Measurements from ENCODE around the gene S100G.
A peak's percentile ranks its signal among the peaks of the same experiment; 100 is the strongest.

The S100G gene

DNA sequence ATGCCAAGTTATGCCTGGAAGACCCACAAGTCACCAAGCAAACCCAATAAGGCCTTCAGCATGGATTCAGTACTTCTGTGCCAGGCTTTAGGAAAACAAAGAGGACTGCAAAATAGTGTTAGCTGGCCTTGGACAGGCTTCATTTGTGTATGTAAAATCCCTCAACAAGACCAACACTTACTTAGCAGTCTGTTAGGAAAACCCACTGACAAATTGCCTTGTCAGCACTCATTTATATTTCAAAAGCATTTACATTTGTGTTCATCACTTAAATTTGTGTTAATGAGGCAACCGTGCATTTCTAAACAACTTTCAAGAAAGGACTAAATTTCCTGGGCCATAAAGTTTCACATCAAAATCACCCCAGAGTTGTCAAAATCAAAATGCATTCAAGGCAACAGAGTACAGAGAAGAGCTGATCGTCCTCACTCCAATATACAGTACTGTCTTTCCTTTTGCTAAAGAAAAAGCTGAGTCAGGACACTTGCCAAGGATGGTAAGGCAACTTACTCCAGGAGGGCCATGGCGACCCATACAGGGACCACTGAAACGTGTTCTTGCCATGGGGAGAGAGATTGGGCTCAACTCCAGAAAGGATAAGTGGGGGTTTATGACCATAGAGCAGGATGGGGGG is 1.6 kb downstream of the S100G start:
- no peak for DNase-seq

DNA sequence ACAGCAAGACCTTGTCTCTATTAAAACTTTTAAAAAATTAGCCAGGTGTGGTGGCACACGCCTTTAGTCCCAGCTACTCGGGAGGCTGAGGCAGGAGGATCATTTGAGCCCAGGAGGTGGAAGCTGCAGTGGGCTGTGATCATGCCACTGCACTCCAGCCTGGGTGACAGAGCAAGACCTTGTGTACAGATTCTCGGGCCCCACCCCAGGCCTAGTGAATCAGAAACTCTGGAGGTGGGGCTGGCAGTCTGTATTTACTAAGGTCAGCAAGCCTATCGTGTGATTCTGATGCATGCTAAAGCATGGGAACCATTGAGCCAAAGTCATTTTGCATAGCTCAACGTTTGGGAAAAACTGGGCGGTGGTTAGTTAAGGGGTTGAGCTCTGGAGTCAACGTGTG is 3.5 kb downstream of the S100G start:
- no peak for DNase-seq

DNA sequence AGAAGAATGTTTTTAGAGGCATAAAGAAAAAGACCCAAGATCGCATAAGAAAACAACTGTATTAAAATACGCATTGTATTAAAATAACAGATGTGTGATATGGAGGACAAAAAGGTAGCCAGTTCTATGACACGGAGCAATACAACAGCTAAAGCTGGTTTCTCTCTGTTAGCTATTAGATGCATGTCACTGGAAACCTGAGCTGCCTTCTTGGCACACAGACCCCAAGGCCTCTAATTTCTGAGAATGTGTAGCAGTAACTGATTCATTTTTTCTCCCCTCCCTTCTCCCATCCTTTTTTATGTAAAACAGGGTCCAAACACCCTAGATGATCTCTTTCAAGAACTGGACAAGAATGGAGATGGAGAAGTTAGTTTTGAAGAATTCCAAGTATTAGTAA is 4.1 kb downstream of the S100G start:
- DNase-seq, result no peak

DNA sequence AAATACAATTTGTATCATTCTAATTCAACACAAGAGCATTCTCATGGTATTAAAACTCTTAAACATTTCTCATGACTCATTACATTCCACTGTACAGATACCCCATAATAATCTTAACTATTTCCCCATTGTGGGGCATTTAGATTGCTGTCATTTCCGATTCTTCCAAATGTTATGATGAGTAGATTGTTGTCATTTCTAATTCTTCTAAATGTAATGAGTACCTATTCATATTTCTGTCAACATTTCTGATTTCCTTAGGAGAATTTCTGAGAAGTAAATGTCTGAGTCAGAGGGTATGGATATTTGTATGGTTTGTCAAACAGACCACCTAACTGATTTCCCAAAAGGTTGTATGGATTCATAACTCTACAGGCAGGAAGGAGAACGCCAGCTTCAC is 8.3 kb downstream of the S100G start:
- no peak for DNase-seq

DNA sequence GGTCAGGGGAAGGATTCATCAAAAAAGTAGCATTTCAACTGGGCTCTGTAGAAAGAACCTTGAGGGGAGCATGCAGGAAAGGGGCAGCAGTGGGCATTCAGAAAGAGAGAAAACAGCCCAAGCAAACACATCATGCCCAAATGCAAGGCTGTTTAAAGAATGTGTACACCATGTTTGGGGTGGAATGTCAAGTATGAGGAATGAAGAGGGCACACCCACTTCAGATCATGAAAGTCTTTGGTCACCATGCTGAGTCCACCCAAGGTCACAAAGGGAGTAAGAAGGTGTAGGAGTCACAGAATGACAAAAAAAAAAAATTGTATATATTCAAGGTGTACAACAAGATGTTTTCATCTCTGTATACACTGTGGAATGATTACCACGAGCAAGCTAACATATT is 9.4 kb downstream of the S100G start:
- DNase-seq, result no peak

DNA sequence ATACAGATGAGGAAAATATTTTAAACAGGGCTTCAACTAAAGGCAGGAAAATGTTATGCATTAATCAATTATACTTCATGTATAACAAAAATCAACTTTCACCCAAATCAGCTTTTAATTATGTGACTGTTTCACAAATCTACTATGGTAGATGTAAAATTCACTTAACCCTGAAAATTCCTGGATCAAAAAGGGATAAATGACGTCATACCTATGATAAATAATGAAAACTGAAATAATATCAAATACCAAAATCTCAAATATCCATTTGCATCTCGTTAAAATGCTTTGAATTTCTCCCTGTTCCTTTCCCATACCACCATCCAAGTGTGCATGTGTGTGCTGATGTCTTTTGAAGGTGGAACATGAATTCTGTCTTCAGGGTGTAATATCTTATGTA is 11.5 kb downstream of the S100G start:
- DNase-seq, result no peak

DNA sequence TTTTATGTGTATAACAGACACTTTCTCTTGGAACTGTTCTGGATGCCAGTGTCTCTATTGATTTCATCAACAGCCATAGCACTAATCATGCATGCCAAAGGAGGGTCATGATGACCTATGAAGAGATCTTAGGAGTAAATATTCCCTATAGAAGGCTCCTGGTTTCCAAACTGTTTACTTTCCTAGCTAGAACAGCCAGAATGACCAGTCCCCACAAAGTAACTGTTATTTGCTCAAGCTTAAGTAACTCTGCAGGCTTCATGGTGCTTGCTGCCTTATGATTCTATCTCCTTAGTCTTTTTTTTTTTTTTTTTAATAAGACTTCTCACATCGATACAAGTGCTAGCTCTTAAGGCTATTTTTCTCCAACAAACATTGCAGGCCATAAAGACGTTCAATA is 12.4 kb downstream of the S100G start:
- no peak for DNase-seq

DNA sequence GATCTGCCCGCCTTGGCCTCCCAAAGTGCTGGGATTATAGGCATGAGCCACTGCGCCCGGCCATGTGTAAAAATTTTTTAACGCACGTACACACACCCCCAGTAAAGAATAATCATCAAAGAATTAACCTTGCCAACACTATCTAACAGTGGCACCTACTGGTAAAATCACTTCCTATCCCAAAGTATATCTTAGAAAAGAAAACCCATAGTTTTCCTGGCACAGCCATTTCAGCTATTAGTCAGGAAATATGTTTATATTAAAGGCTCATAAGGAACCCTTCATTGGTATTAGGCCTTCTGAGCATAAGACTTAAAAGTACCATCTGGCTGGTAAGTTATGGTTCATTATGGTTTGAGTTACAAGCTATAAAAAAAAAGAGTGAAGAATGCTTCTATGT is 14.1 kb downstream of the S100G start:
- no peak for DNase-seq

DNA sequence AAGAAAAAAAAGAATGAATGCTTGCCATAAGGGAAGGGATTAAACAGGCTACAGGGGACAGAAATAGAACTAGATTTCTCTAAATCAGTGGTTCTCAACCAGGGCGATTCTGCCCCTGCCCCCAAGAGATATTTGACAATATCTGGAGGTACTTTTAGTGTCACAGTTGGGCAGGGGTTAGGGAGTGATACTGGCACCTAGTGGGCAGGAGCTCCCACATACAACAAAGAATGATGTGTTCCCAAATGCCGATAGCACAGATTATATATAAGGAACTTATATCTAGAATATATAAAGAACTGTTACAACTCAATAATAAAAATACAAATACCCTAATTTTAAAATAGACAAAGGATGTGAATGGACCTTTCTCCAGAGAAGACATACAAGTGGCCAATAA is 14.7 kb downstream of the S100G start:
- no peak for DNase-seq

DNA sequence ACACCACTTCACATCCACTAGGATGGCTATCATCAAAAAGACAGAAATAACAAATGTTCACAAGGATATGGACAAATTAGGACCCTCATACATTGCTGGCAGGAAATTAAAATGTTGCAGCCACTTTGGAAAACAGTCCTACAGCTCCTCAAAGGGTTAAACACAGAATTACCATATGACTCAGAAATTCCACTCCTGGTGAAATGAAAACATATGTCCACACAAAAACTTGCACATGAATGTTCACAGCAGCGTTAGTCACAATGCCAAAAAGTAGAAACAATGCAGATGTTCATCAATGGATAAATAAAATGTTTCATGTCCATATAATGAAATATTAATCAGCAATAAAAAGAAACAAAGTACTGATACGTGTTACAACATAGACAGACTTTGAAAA is 15.1 kb downstream of the S100G start:
- DNase-seq, result no peak

DNA sequence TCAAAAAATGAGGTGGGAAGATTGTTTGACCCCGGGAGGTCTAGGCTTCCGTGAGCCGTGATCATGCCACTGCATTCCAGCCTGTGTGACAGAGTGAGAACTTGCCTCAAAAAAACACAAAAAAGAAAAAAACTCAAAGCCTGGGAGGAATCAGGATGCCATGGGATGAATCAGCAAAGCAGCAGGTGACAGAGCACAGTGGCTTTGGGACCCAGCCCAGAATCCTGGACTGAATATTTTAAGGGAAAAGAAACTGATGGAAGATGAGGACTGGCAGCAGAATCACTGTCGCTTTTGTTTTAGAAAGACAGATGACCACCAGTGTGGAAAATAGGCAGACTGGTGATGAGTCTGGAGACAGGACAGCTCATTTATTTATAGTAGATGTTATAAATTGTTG is 16.6 kb downstream of the S100G start:
- no peak for DNase-seq

DNA sequence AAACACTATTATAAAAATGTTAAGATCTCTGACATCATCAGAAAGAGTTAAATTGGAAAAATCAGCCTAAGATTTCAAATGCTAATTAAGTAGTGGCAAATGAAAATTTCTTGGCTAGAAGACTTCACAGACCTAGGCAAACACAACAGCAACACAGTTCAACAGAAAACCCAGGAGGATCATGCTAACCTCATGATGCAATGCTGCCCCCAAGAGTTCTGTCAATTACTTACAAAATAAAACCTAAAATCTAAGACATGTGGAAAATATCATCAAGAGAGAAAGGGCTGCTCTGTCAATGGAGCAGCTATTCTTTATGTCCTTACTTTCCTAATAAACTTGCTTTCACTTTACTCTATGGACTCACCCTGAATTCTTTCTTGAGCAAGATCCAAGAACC is 21.0 kb downstream of the S100G start:
- peak; percentile 7 for DNase-seq

DNA sequence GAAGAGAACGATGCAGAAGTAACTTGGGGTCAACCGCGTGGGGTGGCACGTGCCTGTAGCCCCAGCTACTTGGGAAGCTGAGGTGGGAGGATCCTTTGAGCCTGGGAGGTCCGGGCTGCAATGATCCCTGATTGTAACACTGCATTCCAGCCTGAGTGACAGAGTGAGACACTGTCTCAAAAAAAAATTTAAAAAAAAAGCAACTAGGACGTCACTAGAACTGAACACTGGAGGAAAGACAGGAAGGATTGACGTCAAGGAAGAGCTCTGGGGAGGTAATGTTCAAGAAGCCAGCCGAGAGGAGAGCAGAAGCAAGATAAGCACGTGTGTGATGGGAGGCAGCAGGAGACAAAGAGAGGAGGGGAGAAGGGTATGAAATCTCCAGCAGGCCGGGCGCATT is 28.7 kb downstream of the S100G start:
- no peak for DNase-seq

DNA sequence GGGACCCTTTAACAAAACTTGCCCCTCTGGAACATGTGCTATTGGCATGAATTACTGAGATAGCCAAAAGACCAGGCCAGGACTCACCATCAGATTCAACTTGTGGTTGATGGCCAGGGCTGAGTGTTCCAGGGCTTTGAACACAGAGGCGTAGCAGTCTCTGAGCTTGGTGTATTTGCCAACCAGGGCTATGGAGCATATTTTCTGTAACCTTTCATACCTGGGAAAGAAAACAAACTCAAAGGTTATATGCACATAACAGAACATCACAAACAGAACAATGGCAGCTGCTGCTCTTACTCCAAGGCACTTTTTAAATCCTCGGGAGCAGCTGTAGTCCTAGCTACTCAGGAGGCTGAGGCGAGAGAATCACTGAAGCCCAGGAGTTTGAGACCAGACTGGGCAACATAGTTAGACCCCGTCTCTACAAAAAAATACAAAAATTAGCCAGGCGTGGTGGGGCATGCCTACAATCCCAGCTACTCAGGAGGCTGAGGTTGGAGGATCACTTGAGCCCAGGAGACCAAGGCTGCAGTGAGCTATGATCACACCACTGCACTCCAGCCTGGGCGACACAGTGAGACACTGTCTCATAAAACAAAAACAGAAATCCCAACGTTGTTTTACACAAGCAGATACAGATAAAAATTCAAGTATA is 33.2 kb downstream of the S100G start:
- DNase-seq, result no peak

DNA sequence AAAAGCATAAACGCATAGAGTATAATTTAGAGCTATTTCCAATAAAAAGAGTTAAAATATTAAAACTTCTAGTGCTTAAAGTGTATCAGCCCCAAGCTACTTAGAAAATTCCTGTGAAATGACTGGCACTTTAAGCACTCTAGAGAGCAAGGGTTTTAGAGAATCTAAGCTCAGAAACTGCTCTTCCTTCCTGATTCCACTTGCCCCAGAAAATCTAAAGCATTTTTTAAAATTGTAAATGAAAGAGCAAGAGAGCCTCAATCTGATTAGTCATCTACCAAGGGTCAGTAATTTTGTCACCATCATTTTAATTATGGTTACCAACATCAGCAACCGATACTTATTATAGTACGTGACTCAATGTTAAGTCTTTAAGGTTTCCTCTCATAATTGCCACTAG is 37.6 kb downstream of the S100G start:
- DNase-seq, result no peak

DNA sequence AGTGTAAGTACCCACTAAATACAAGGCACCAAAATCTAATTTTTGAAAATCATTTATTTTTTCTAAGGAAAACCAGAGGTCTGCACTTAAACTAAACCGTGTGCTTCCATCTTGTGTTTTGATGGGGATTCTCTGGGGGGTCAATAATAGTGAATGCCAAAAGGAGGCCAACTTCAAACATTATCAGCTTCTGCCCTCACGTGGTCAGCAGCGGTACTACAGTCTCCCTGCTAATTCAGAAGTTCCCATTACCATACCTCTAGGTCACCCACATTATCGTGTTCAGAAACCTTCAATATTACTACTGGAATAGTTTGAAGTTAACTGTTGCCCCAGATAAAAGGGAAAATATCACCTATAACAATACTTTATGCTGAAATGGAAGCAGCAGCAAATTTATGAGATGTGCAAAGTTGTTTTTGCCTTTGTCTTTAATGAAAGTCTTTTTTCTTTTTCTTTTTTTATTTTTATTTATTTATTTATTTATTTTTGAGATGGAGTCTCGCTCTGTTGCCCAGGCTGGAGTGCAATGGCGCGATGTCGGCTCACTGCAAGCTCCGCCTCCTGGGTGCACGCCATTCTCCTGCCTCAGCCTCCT is 45.2 kb downstream of the S100G start:
- DNase-seq, result peak; percentile 51

DNA sequence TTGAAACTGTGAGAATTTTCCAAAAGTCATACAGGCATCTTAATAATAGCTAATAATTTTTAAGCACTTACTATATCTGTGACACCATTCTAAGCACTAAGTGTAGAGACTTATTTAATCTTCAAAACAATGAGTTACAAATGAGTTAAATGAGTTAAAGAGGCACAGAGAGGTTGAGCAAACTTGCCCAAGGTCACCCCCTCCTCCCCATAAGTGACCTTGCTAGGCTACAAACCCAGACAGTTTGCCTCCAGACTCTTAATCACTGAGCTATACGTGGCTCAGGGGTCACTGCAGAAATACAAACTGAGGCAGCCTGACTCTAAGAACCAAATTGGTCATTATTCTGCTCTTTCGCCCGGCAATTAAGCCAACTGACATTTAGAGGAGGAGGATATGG is 47.0 kb downstream of the S100G start:
- DNase-seq, result no peak

DNA sequence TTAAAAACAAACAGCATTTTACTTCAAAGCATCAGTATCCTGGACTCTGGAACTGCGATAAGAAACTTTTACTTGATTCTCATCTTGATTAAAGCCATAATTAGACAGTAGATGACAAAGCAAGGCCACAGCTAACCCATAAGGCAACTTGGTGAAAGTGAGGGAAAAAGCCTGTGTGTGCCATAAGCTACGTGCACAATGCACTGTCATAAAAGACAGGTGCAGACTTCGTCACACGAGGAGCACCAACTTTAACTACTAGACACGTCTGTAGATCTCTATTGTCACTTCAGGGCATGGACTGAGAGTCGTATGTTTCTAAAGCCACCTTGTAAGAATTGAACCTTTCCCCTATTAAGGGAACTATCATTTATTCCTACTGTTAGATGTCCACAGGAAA is 49.4 kb downstream of the S100G start:
- DNase-seq, result no peak

DNA sequence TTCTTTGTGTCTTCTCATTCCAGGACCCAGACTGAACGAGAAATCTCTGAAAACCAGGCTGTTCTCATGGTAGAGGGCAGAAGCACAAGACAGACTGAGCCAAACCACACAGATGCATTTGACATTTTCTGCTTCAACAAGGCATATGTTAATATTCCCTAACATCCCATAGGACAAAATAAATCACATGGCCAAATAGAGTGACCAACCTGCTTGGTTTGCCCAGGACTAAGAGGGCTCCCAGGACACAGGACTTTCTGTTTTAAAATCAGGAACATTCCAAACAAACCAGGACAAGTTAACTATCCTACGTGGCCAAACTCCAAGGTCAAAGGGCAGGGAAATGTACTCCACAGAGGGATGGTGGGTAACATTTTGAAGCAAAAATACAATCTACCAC is 50.8 kb downstream of the S100G start:
- no peak for DNase-seq

DNA sequence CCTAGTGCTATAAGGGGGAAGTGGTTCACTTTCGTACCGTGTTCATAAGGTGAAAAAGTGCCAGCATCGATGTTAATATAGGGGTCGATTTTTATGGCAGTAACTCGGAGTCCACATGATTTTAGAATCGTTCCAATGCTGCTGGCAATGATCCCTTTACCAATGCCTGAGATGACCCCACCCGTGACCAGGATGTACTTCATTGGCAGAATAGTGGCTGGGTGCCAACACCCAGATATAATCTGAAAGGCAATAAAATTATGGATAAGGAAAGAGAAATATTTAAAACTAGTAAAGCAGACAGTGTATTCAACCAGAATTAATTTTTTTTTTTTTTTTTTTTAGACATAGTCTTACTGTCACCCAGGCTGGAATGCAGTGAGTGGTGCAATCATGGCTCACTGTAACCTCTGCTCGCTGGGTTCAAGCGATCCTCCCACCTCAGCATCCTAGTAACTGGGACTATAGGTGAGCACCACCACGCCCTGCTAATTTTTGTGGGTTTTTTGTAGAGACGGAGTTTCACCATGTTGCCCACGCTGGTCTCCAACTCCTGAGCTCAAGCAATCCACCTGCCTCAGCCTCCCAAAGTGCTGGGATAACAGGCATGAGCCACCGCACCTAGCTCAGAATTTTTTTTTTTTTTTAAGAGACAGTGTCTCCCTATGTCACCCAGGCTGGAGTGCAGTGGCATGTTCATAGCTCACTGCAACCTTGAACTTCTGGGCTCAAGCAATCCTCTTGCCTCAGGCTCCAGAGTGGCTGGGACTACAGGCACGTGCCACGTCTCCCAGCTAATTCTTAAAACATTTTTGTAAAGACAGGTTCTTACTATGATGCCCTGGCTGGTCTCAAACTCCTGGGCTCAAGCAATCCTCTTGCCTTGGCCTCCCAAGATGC is 53.0 kb downstream of the S100G start:
- DNase-seq, result no peak
